GM18867 (cell line): ENCODE measurements around the gene FKBP10.
"Not testable (repeated sequence)": the region's sequence is repeated elsewhere in the genome, so short reads cannot be mapped to it uniquely, and the experiment has no call there.

ENCODE experiments used
- ATAC-seq: cut with Tn5 transposase; IDR thresholded peaks from one replicate; pipeline ENCODE4 v1.9.1; 2021; ENCODE audit warnings: mild to moderate bottlenecking, moderate library complexity; ENCODE audit not compliant: unreplicated experiment

FKBP10 gene

GRCh38 chr17:41837761-41838538, 25.1 kb downstream of the FKBP10 start, which contains the start of gene KLHL10:
Gene KLHL10 (plus strand): TSS chr17:41837825. CDS start chr17:41837933, 108 bp downstream.
- no peak for ATAC-seq

GRCh38 chr17:41839448-41839847, 26.6 kb downstream of the FKBP10 start:
- ATAC-seq = not testable (repeated sequence)

GRCh38 chr17:41840781-41841180, 28.0 kb downstream of the FKBP10 start:
- ATAC-seq = not testable (repeated sequence)

- ATAC-seq = no peak
These were observed 32.2 kb downstream of the FKBP10 start for GRCh38 chr17:41844971-41845370.

GRCh38 chr17:41848788-41849187, 36.0 kb downstream of the FKBP10 start:
- ATAC-seq = no peak

- no peak for ATAC-seq
These were observed 36.6 kb downstream of the FKBP10 start for GRCh38 chr17:41849251-41849990.

GRCh38 chr17:41851382-41851781, 38.6 kb downstream of the FKBP10 start:
- ATAC-seq = not testable (repeated sequence)

GRCh38 chr17:41860254-41860931, 47.6 kb downstream of the FKBP10 start:
- no peak for ATAC-seq

GRCh38 chr17:41863074-41863848, 50.5 kb downstream of the FKBP10 start:
- ATAC-seq = no peak

GRCh38 chr17:41864498-41864835, 51.7 kb downstream of the FKBP10 start:
- no peak for ATAC-seq

- peak; percentile 78 for ATAC-seq
These were observed 52.2 kb downstream of the FKBP10 start, which contains the start of gene KLHL11 for GRCh38 chr17:41864836-41865595. Gene KLHL11 (minus strand): TSS chr17:41865423. CDS start chr17:41865370, 53 bp downstream.

- no peak for ATAC-seq
These were observed 52.7 kb downstream of the FKBP10 start for GRCh38 chr17:41865596-41865893.

- no peak for ATAC-seq
These were observed 55.8 kb downstream of the FKBP10 start for GRCh38 chr17:41868568-41868967.

GRCh38 chr17:41869426-41869825, 56.6 kb downstream of the FKBP10 start:
- ATAC-seq = no peak

- no peak for ATAC-seq
These were observed 57.3 kb downstream of the FKBP10 start for GRCh38 chr17:41870097-41870496.

GRCh38 chr17:41870627-41871026, 57.8 kb downstream of the FKBP10 start:
- ATAC-seq = no peak

- ATAC-seq = no peak
These were observed 59.0 kb downstream of the FKBP10 start for GRCh38 chr17:41871789-41872188.
